Caco-2 (cell line): Measurements from ENCODE around the gene BUD13. TPM values are rescaled to one million over a fixed set of nuclear protein-coding genes. Genes with fewer than 3 reads are reported as not detected.

Experiments used
- BruUV-seq: library from RNA; stranded (reverse); fragments of 400-500 nt; replicated peaks from 2 replicates; lab custom pipeline; 2021; lab: Mats Ljungman, UMichigan
- CTCF ChIA-PET: fragments of 300-600 bp; sonication (Branson Sonifier 250); formaldehyde crosslinking; loops from one replicate; lab custom pipeline; 2022; ENCODE audit warnings: antibody characterized with exemption; lab: Charles Lee
- POLR2A ChIA-PET: fragments of 300-600 bp; sonication (Branson Sonifier 250); formaldehyde crosslinking; loops from one replicate; lab custom pipeline; 2022; ENCODE audit warnings: antibody characterized with exemption; lab: Charles Lee
- DNase-seq, 2 experiments: peaks; one replicate each; pipeline versions ENCODE4 v3.0.0 to v3.0.0-alpha.2; 2020 to 2022
- H3K27me3 ChIP-seq: replicated peaks from 2 replicates; pipeline ENCODE4 v1.6.0; 2011; ENCODE audit warnings: low read length; ENCODE audit not compliant: control insufficient read depth, insufficient read depth
- H3K36me3 ChIP-seq: 2 replicates; pipeline ENCODE4 v1.5.1; 2011; ENCODE audit warnings: low read length; ENCODE audit not compliant: control insufficient read depth, insufficient read depth
- H3K4me1 ChIP-seq: fragments of 250-450 bp; sonication (Bioruptor Pico); 2 replicates; pipeline ENCODE4 v1.5.1; 2020; ENCODE audit warnings: mild to moderate bottlenecking
- H3K4me3 ChIP-seq: 2 replicates; pipeline ENCODE4 v1.5.1; 2011; ENCODE audit warnings: low read depth, mild to moderate bottlenecking, control low read depth, low read length
- H3K9me3 ChIP-seq: fragments of 250-450 bp; sonication (Bioruptor Pico); 2 replicates; pipeline ENCODE4 v1.5.1; 2020; ENCODE audit warnings: mild to moderate bottlenecking, moderate library complexity
- H3K27ac Mint-ChIP-seq: one replicate; pipeline ENCODE4 v1.8.0; 2022; ENCODE audit warnings: mixed read lengths; ENCODE audit not compliant: unreplicated experiment
- H3K27me3 Mint-ChIP-seq: one replicate; pipeline ENCODE4 v1.8.0; 2022; ENCODE audit warnings: mixed read lengths; ENCODE audit not compliant: insufficient read depth, unreplicated experiment
- H3K36me3 Mint-ChIP-seq: one replicate; pipeline ENCODE4 v1.8.0; 2022; ENCODE audit warnings: mild to moderate bottlenecking, mixed read lengths; ENCODE audit not compliant: insufficient read depth, unreplicated experiment
- H3K4me1 Mint-ChIP-seq: one replicate; pipeline ENCODE4 v1.8.0; 2022; ENCODE audit warnings: low read depth, mixed read lengths; ENCODE audit not compliant: unreplicated experiment
- H3K4me3 Mint-ChIP-seq: one replicate; pipeline ENCODE4 v1.8.0; 2022; ENCODE audit warnings: mild to moderate bottlenecking, moderate library complexity, mixed read lengths; ENCODE audit not compliant: unreplicated experiment
- H3K9me3 Mint-ChIP-seq: one replicate; pipeline ENCODE4 v1.8.0; 2022; ENCODE audit warnings: mixed read lengths; ENCODE audit not compliant: unreplicated experiment
- intact Hi-C: fragments of 100-400 bp; cut with micrococcal nuclease; formaldehyde crosslinking; loops from one replicate; pipeline ENCODE4 v1.10.0; 2022; ENCODE audit not compliant: unreplicated experiment
- total RNA-seq: library from RNA; stranded (reverse); gene quantifications from 2 replicates; pipeline ENCODE4 v1.2.3, GENCODE V29; 2022
- TF ChIP-seq, protein P1 (sequence below), 2 experiments: fragments of 200-600 bp in 1 of 2; IDR thresholded peaks; 1 replicate in 1 of 2; 2 replicates in 1 of 2; pipeline versions ENCODE4 v1.5.1 to v1.8.0; 2011 to 2022; ENCODE audit warnings: antibody characterized with exemption in 1 of 2, control low read depth in 1 of 2, inconsistent platforms in 1 of 2, low read depth in 1 of 2, low read length in 1 of 2, mild to moderate bottlenecking in 1 of 2, moderate library complexity in 1 of 2; ENCODE audit not compliant: insufficient read depth in 1 of 2, severe bottlenecking in 1 of 2, unreplicated experiment in 1 of 2

The BUD13 gene
- total RNA-seq, 1 experiment from 2014 or later: 42.6 TPM

DNA sequence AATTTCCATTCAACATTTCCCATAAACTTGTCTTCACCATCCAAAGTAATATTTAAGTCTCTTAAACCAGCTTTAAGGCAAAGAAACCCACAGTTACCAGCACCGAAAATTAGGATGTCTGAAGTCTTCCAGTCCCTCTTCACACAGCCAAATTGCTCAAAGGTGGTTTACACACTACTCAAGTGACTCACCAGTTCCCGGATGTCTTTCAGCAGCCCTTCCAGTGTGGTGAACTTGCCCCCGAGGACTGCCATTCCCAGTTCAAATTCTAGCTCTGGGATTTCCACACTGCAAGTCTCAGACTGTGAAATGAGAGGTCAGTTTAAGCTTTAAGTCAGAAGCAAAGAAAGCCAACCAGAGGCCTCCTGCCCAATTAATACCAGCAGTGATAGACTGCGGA, 9.9 kb upstream of the BUD13 start:
- intact Hi-C loops: no loop called here
- Histone ChIP-seq H3K36me3 (peaks cover 27% of the 10 kb centered on the region), H3K4me1 (peaks cover 16% of the 10 kb centered on the region), H3K4me3 (no peak overlapping the region), H3K27me3 (no peaks in the 10 kb centered on the region), H3K9me3 (no peaks in the 10 kb centered on the region)
- H3K4me3 Mint-ChIP-seq: no peak overlapping the region
- POLR2A ChIA-PET: interaction anchor here (1.1 kb wide), 1 partner anchor 316 kb away, joined by 5 read pairs; the partner anchor contains the start of gene SIK3
- DNase-seq: no peak
- H3K4me1 Mint-ChIP-seq: peaks cover 21% of the 10 kb centered on the region
- H3K27ac Mint-ChIP-seq: no peak overlapping the region
- H3K36me3 Mint-ChIP-seq: peaks cover 98% of the 10 kb centered on the region
- TF ChIP-seq, protein P1, sequence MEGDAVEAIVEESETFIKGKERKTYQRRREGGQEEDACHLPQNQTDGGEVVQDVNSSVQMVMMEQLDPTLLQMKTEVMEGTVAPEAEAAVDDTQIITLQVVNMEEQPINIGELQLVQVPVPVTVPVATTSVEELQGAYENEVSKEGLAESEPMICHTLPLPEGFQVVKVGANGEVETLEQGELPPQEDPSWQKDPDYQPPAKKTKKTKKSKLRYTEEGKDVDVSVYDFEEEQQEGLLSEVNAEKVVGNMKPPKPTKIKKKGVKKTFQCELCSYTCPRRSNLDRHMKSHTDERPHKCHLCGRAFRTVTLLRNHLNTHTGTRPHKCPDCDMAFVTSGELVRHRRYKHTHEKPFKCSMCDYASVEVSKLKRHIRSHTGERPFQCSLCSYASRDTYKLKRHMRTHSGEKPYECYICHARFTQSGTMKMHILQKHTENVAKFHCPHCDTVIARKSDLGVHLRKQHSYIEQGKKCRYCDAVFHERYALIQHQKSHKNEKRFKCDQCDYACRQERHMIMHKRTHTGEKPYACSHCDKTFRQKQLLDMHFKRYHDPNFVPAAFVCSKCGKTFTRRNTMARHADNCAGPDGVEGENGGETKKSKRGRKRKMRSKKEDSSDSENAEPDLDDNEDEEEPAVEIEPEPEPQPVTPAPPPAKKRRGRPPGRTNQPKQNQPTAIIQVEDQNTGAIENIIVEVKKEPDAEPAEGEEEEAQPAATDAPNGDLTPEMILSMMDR (IDR thresholded peaks at IDR 0.05; ENCODE audit: insufficient read depth in 1 of 2, low read depth in 1 of 2, low read length in 1 of 2, severe bottlenecking in 1 of 2, unreplicated experiment in 1 of 2): no peak
- no peaks in the 10 kb centered on the region for H3K9me3 Mint-ChIP-seq
- no TSS peak for BruUV-seq
- H3K27me3 Mint-ChIP-seq: no peaks in the 10 kb centered on the region
- CTCF ChIA-PET: interaction anchor here (1.3 kb wide), 1 partner anchor 8 kb away, joined by 3 read pairs; the partner anchor contains the start of gene APOA5

DNA sequence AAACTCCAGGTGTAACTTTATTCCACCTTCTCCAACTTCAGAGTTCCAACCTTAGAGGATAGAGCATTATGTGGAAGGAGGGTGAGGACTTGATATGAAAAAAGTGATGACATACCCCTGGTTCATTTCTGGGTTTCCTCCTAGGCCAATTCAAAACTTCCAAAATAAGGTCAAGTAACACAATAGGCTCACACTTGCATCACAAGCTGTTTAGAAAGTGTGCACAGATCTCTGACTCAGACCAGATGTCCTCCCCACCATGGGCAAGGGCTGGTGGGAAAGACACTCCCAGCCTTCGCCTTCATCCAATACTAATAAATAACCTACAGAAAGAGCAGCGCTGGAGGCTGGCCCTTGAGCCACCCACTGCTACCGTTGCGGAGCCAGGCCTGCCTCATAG, 5.8 kb upstream of the BUD13 start:
- Mint-ChIP-seq H3K9me3 (no peaks in the 10 kb centered on the region), H3K36me3 (peaks cover 93% of the 10 kb centered on the region), H3K4me3 (no peak overlapping the region), H3K27ac (no peak overlapping the region), H3K27me3 (no peaks in the 10 kb centered on the region), H3K4me1 (peaks cover 26% of the 10 kb centered on the region)
- no peaks in the 10 kb centered on the region for H3K9me3 ChIP-seq
- POLR2A ChIA-PET: no interaction called here
- H3K4me1 ChIP-seq: peaks cover 12% of the 10 kb centered on the region
- TF ChIP-seq, protein P1 (IDR thresholded peaks at IDR 0.05; ENCODE audit: insufficient read depth in 1 of 2, low read depth in 1 of 2, low read length in 1 of 2, severe bottlenecking in 1 of 2, unreplicated experiment in 1 of 2): no peak
- intact Hi-C loops: no loop called here
- no peak overlapping the region for H3K4me3 ChIP-seq
- peaks cover 18% of the 10 kb centered on the region for H3K36me3 ChIP-seq
- CTCF ChIA-PET: no interaction called here
- no peak for DNase-seq
- H3K27me3 ChIP-seq: no peaks in the 10 kb centered on the region
- BruUV-seq: TSS peak; percentile 13

DNA sequence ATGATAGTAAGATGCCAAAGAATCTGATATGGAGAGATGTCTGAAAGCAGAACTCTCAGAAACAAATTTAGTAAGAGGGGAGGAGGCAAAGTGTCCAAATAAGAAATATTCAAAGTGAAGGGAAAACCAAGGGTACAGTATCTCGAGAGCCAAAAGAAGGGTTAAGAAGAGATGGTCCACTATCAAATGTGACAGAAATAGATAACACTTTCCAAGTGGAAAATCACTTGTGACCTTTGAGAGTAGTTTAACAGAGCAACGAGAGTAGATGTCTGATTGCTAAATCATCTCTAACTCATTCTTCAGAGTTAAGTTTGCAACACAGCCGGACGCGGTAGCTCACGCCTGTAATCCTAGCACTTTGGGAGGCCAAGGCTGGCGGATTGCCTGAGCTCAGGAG, 4.3 kb upstream of the BUD13 start:
- Mint-ChIP-seq H3K9me3 (no peaks in the 10 kb centered on the region), H3K4me3 (no peak overlapping the region), H3K27ac (no peak overlapping the region), H3K27me3 (no peaks in the 10 kb centered on the region), H3K4me1 (peaks cover 30% of the 10 kb centered on the region), H3K36me3 (peaks cover 93% of the 10 kb centered on the region)
- no peak for DNase-seq
- intact Hi-C loops: no loop called here
- no TSS peak for BruUV-seq
- Histone ChIP-seq H3K27me3 (no peaks in the 10 kb centered on the region), H3K4me1 (peaks cover 14% of the 10 kb centered on the region), H3K4me3 (no peak overlapping the region), H3K36me3 (peaks cover 15% of the 10 kb centered on the region), H3K9me3 (no peaks in the 10 kb centered on the region)
- ChIA-PET CTCF (interaction anchor here (2.1 kb wide), 1 partner anchor 14 kb away, joined by 5 read pairs; the partner anchor contains the start of gene APOA5), POLR2A (interaction anchor here (1.1 to 1.5 kb wide), 2 partner anchors 10 to 60 kb away, joined by 4 to 5 read pairs; partner anchors contain the start of genes APOA1 and ZPR1)
- TF ChIP-seq, protein P1 (IDR thresholded peaks at IDR 0.05; ENCODE audit: insufficient read depth in 1 of 2, low read depth in 1 of 2, low read length in 1 of 2, severe bottlenecking in 1 of 2, unreplicated experiment in 1 of 2): no peak
